ENCODE results near the gene COL4A2.

GRCh38 chr13:110536006-110536693 lies 229.1 kb downstream of the COL4A2 start:
- TF ChIP-seq CTCF (IDR thresholded peaks at IDR 0.05; ENCODE audit: low read depth, low read length, missing input control) (no peak), FOXA1 (IDR thresholded peaks at IDR 0.05) (no peak), HNF4A (conservative IDR thresholded peaks at IDR 0.05) (no peak)

All from liver (tissue), 3 donors.